ENCODE results near the gene CLDN14.

DNA sequence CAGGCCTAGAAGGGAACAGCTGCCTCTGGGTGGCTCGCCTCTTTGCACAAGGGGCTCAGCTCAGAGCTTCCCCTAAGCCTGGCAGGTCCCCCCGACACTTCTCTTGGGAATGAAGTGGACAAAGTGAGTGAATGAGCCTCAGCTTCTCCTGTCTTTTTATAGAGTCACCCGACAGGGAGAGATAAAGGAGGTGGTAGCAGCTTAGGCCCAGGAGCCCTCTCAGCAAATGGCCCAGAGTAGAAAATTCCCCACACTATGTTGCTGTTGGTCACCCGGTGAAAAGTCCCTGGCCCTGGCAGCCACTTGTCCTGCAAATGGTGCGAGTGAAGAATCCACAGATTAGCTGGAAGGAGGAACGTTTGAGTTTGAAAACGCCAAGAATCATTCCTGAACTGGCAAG, 2.4 kb downstream of the CLDN14 start:
- TF ChIP-seq, protein P1, sequence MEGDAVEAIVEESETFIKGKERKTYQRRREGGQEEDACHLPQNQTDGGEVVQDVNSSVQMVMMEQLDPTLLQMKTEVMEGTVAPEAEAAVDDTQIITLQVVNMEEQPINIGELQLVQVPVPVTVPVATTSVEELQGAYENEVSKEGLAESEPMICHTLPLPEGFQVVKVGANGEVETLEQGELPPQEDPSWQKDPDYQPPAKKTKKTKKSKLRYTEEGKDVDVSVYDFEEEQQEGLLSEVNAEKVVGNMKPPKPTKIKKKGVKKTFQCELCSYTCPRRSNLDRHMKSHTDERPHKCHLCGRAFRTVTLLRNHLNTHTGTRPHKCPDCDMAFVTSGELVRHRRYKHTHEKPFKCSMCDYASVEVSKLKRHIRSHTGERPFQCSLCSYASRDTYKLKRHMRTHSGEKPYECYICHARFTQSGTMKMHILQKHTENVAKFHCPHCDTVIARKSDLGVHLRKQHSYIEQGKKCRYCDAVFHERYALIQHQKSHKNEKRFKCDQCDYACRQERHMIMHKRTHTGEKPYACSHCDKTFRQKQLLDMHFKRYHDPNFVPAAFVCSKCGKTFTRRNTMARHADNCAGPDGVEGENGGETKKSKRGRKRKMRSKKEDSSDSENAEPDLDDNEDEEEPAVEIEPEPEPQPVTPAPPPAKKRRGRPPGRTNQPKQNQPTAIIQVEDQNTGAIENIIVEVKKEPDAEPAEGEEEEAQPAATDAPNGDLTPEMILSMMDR (IDR thresholded peaks at IDR 0.05) = no peak
- no peak for TF ChIP-seq POLR2A (IDR thresholded peaks at IDR 0.05)
- no peak for TF ChIP-seq POLR2AphosphoS5 (IDR thresholded peaks at IDR 0.05)

All from stomach (tissue), 4 donors.